ENCODE measurements around the gene NEK7.

DNA sequence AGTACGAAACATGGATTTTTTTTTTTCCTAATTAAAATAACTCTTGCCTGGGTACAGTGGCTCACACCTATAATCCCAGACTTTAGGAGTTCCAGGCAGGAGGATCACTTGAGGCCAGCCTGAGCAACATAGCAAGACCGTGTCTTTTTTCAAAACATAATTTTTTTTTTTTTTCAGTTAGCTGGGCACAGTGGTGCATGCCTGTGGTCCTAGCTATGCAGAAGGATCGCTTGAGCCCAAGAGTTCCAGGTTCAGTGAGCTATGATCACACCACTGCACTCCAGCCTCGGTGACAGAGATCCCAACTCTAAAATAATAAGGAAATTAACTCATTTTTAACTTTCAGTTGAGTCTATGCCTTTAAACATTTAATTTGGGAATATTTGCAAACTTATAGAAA lies 170.1 kb downstream of the NEK7 start:
- TF ChIP-seq, protein P1, sequence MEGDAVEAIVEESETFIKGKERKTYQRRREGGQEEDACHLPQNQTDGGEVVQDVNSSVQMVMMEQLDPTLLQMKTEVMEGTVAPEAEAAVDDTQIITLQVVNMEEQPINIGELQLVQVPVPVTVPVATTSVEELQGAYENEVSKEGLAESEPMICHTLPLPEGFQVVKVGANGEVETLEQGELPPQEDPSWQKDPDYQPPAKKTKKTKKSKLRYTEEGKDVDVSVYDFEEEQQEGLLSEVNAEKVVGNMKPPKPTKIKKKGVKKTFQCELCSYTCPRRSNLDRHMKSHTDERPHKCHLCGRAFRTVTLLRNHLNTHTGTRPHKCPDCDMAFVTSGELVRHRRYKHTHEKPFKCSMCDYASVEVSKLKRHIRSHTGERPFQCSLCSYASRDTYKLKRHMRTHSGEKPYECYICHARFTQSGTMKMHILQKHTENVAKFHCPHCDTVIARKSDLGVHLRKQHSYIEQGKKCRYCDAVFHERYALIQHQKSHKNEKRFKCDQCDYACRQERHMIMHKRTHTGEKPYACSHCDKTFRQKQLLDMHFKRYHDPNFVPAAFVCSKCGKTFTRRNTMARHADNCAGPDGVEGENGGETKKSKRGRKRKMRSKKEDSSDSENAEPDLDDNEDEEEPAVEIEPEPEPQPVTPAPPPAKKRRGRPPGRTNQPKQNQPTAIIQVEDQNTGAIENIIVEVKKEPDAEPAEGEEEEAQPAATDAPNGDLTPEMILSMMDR (conservative IDR thresholded peaks at IDR 0.05), result no peak
- no peak for TF ChIP-seq ZFX (IDR thresholded peaks at IDR 0.05)

All from C4-2B (cell line).